ENCODE results near the gene PSMG1. TPM values are rescaled to one million over a fixed set of nuclear protein-coding genes. Genes with fewer than 3 reads are reported as not detected.
"Not testable (repeated sequence)": the region's sequence is repeated elsewhere in the genome, so short reads cannot be mapped to it uniquely, and the experiment has no call there.

Gene PSMG1
- total RNA-seq, 1 experiment from 2014 or later: 88.8 TPM

- DNase-seq: no peak
- H3K36me3 ChIP-seq (replicated peaks; ENCODE audit: control insufficient read depth, insufficient read depth, low read length): no peaks in the 10 kb centered on the region
- H3K27me3 ChIP-seq (ENCODE audit: control insufficient read depth, insufficient read depth, low read length): no peaks in the 10 kb centered on the region
- H3K4me3 ChIP-seq (ENCODE audit: insufficient read depth, low read depth, low read length): no peak overlapping the region
Measured at GRCh38 chr21:39155578-39155977, 27.7 kb downstream of the PSMG1 start.

- Histone ChIP-seq H3K36me3 (replicated peaks; ENCODE audit: control insufficient read depth, insufficient read depth, low read length) (no peaks in the 10 kb centered on the region), H3K4me3 (ENCODE audit: insufficient read depth, low read depth, low read length) (no peak overlapping the region), H3K27me3 (ENCODE audit: control insufficient read depth, insufficient read depth, low read length) (no peaks in the 10 kb centered on the region)
- no peak for DNase-seq
Measured at GRCh38 chr21:39153842-39154241, 29.4 kb downstream of the PSMG1 start.

GRCh38 chr21:39153373-39153772 is 29.9 kb downstream of the PSMG1 start:
- H3K4me3 ChIP-seq (ENCODE audit: insufficient read depth, low read depth, low read length): no peak overlapping the region
- no peaks in the 10 kb centered on the region for H3K36me3 ChIP-seq (replicated peaks; ENCODE audit: control insufficient read depth, insufficient read depth, low read length)
- no peaks in the 10 kb centered on the region for H3K27me3 ChIP-seq (ENCODE audit: control insufficient read depth, insufficient read depth, low read length)
- DNase-seq: peak; percentile 61

GRCh38 chr21:39152271-39152670 is 31.0 kb downstream of the PSMG1 start:
- Histone ChIP-seq H3K36me3 (replicated peaks; ENCODE audit: control insufficient read depth, insufficient read depth, low read length) (no peaks in the 10 kb centered on the region), H3K27me3 (ENCODE audit: control insufficient read depth, insufficient read depth, low read length) (no peaks in the 10 kb centered on the region)
- no peak for DNase-seq

GRCh38 chr21:39150877-39151276 is 32.4 kb downstream of the PSMG1 start:
- DNase-seq: no peak

More at GRCh38 chr21:39152271-39152670, 31.0 kb downstream of the PSMG1 start:
- H3K4me3 ChIP-seq (ENCODE audit: insufficient read depth, low read depth, low read length): no peak overlapping the region

GRCh38 chr21:39150316-39150715 is 32.9 kb downstream of the PSMG1 start:
- H3K4me3 ChIP-seq (ENCODE audit: insufficient read depth, low read depth, low read length): no peak overlapping the region
- DNase-seq: no peak
- no peaks in the 10 kb centered on the region for H3K36me3 ChIP-seq (replicated peaks; ENCODE audit: control insufficient read depth, insufficient read depth, low read length)
- no peaks in the 10 kb centered on the region for H3K27me3 ChIP-seq (ENCODE audit: control insufficient read depth, insufficient read depth, low read length)

More at GRCh38 chr21:39150877-39151276, 32.4 kb downstream of the PSMG1 start:
- no peak overlapping the region for H3K4me3 ChIP-seq (ENCODE audit: insufficient read depth, low read depth, low read length)
- H3K36me3 ChIP-seq (replicated peaks; ENCODE audit: control insufficient read depth, insufficient read depth, low read length): no peaks in the 10 kb centered on the region
- H3K27me3 ChIP-seq (ENCODE audit: control insufficient read depth, insufficient read depth, low read length): no peaks in the 10 kb centered on the region

GRCh38 chr21:39149882-39150281 is 33.4 kb downstream of the PSMG1 start:
- no peak for DNase-seq
- H3K27me3 ChIP-seq (ENCODE audit: control insufficient read depth, insufficient read depth, low read length): no peaks in the 10 kb centered on the region
- H3K36me3 ChIP-seq (replicated peaks; ENCODE audit: control insufficient read depth, insufficient read depth, low read length): no peaks in the 10 kb centered on the region
- H3K4me3 ChIP-seq (ENCODE audit: insufficient read depth, low read depth, low read length): no peak overlapping the region

- Histone ChIP-seq H3K27me3 (ENCODE audit: control insufficient read depth, insufficient read depth, low read length) (no peaks in the 10 kb centered on the region), H3K36me3 (replicated peaks; ENCODE audit: control insufficient read depth, insufficient read depth, low read length) (no peaks in the 10 kb centered on the region), H3K4me3 (ENCODE audit: insufficient read depth, low read depth, low read length) (no peak overlapping the region)
- DNase-seq: no peak
Measured at GRCh38 chr21:39148975-39149374, 34.3 kb downstream of the PSMG1 start.

- H3K27me3 ChIP-seq (ENCODE audit: control insufficient read depth, insufficient read depth, low read length): no peaks in the 10 kb centered on the region
- DNase-seq: no peak
- H3K36me3 ChIP-seq (replicated peaks; ENCODE audit: control insufficient read depth, insufficient read depth, low read length): no peaks in the 10 kb centered on the region
- H3K4me3 ChIP-seq (ENCODE audit: insufficient read depth, low read depth, low read length): no peak overlapping the region
Measured at GRCh38 chr21:39144191-39144590, 39.1 kb downstream of the PSMG1 start.

GRCh38 chr21:39142972-39143371 is 40.3 kb downstream of the PSMG1 start:
- no peaks in the 10 kb centered on the region for H3K27me3 ChIP-seq (ENCODE audit: control insufficient read depth, insufficient read depth, low read length)
- H3K36me3 ChIP-seq (replicated peaks; ENCODE audit: control insufficient read depth, insufficient read depth, low read length): no peaks in the 10 kb centered on the region
- no peak for DNase-seq

GRCh38 chr21:39141502-39141901 is 41.7 kb downstream of the PSMG1 start:
- no peak overlapping the region for H3K4me3 ChIP-seq (ENCODE audit: insufficient read depth, low read depth, low read length)
- no peak for DNase-seq
- no peaks in the 10 kb centered on the region for H3K36me3 ChIP-seq (replicated peaks; ENCODE audit: control insufficient read depth, insufficient read depth, low read length)
- no peaks in the 10 kb centered on the region for H3K27me3 ChIP-seq (ENCODE audit: control insufficient read depth, insufficient read depth, low read length)

More at GRCh38 chr21:39142972-39143371, 40.3 kb downstream of the PSMG1 start:
- no peak overlapping the region for H3K4me3 ChIP-seq (ENCODE audit: insufficient read depth, low read depth, low read length)

- H3K4me3 ChIP-seq (ENCODE audit: insufficient read depth, low read depth, low read length): no peak overlapping the region
- DNase-seq: peak; percentile 53
- H3K27me3 ChIP-seq (ENCODE audit: control insufficient read depth, insufficient read depth, low read length): no peaks in the 10 kb centered on the region
- no peaks in the 10 kb centered on the region for H3K36me3 ChIP-seq (replicated peaks; ENCODE audit: control insufficient read depth, insufficient read depth, low read length)
Measured at GRCh38 chr21:39137248-39138178, 45.7 kb downstream of the PSMG1 start.

- DNase-seq: no peak
- no peaks in the 10 kb centered on the region for H3K36me3 ChIP-seq (replicated peaks; ENCODE audit: control insufficient read depth, insufficient read depth, low read length)
Measured at GRCh38 chr21:39136711-39137110, 46.5 kb downstream of the PSMG1 start.

GRCh38 chr21:39136138-39136537 is 47.1 kb downstream of the PSMG1 start:
- H3K4me3 ChIP-seq (ENCODE audit: insufficient read depth, low read depth, low read length); H3K27me3 ChIP-seq (ENCODE audit: control insufficient read depth, insufficient read depth, low read length); DNase-seq; H3K36me3 ChIP-seq (replicated peaks; ENCODE audit: control insufficient read depth, insufficient read depth, low read length): not testable (repeated sequence)

More at GRCh38 chr21:39136711-39137110, 46.5 kb downstream of the PSMG1 start:
- H3K4me3 ChIP-seq (ENCODE audit: insufficient read depth, low read depth, low read length): no peak overlapping the region
- H3K27me3 ChIP-seq (ENCODE audit: control insufficient read depth, insufficient read depth, low read length): no peaks in the 10 kb centered on the region

GRCh38 chr21:39134288-39134810 is 48.9 kb downstream of the PSMG1 start:
- DNase-seq: no peak
- Histone ChIP-seq H3K27me3 (ENCODE audit: control insufficient read depth, insufficient read depth, low read length) (no peaks in the 10 kb centered on the region), H3K36me3 (replicated peaks; ENCODE audit: control insufficient read depth, insufficient read depth, low read length) (no peaks in the 10 kb centered on the region), H3K4me3 (ENCODE audit: insufficient read depth, low read depth, low read length) (no peak overlapping the region)

Measured in H7 (cell line).